GM06990 (cell line): ENCODE measurements around the gene BICDL1.

Source experiments
- DNase-seq: peaks from one replicate; pipeline ENCODE4 v3.0.0-alpha.2; 2011; ENCODE audit not compliant: insufficient read length; ENCODE audit errors: extremely low read depth
- H3K27me3 ChIP-seq: replicated peaks from 2 replicates; pipeline ENCODE4 v1.6.0; 2011; ENCODE audit warnings: low read length; ENCODE audit not compliant: control insufficient read depth, insufficient read depth
- H3K36me3 ChIP-seq: 2 replicates; pipeline ENCODE4 v1.5.1; 2011; ENCODE audit warnings: low read length; ENCODE audit not compliant: control insufficient read depth, insufficient read depth
- H3K4me3 ChIP-seq: replicated peaks from 2 replicates; pipeline ENCODE4 v1.5.1; 2011; ENCODE audit warnings: low read depth, mild to moderate bottlenecking, control low read depth, low read length
- TF ChIP-seq, protein P1 (sequence below): IDR thresholded peaks from 2 replicates; pipeline ENCODE4 v1.5.1; 2011; ENCODE audit warnings: low read length, control low read depth, mild to moderate bottlenecking, inconsistent platforms; ENCODE audit not compliant: insufficient read depth, poor library complexity, severe bottlenecking

The BICDL1 gene

DNA sequence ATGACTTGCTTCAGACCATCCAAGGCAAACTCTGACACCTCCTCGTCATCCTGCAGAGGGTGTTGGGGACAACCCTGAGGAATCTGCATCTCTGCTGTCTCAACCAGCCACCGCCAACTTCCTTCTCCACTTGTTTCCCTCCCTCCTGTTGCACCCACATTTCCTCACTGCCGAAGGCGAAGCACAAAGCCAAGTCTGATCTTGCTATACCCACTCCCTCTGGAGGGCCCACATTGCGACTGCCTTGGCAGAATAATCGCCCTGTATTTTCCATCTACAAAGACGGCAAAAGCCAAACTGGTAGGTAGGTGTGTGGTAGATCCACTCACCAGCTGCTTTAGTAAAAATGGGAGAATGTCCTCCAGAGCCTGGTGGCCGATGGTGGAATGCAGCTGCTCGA lies 149.3 kb downstream of the BICDL1 start:
- no peaks in the 10 kb centered on the region for H3K27me3 ChIP-seq
- no peak overlapping the region for H3K4me3 ChIP-seq
- TF ChIP-seq, protein P1, sequence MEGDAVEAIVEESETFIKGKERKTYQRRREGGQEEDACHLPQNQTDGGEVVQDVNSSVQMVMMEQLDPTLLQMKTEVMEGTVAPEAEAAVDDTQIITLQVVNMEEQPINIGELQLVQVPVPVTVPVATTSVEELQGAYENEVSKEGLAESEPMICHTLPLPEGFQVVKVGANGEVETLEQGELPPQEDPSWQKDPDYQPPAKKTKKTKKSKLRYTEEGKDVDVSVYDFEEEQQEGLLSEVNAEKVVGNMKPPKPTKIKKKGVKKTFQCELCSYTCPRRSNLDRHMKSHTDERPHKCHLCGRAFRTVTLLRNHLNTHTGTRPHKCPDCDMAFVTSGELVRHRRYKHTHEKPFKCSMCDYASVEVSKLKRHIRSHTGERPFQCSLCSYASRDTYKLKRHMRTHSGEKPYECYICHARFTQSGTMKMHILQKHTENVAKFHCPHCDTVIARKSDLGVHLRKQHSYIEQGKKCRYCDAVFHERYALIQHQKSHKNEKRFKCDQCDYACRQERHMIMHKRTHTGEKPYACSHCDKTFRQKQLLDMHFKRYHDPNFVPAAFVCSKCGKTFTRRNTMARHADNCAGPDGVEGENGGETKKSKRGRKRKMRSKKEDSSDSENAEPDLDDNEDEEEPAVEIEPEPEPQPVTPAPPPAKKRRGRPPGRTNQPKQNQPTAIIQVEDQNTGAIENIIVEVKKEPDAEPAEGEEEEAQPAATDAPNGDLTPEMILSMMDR = no peak
- H3K36me3 ChIP-seq = peaks cover 67% of the 10 kb centered on the region
- no peak for DNase-seq

DNA sequence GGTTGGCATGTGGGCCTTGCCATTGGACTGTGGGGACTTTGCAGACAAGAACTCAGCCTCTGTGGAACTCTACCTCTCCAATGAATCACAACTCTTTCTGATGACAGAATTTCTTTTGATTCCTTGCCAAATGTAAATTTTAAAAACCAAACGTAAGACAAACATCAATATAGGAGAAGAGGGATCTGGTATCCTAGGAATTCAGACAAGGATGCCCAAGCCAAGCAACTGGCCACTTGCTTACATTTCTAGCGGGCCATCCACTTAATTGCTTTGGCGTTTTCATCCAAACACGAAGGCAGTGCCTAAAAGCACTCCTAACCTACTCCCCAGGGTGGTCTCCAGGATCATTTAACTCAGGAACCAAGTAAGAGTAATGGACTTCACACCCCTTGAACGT lies 150.9 kb downstream of the BICDL1 start:
- DNase-seq = no peak
- Histone ChIP-seq H3K27me3 (no peaks in the 10 kb centered on the region), H3K36me3 (peaks cover 64% of the 10 kb centered on the region), H3K4me3 (no peak overlapping the region)
- TF ChIP-seq, protein P1 = no peak

DNA sequence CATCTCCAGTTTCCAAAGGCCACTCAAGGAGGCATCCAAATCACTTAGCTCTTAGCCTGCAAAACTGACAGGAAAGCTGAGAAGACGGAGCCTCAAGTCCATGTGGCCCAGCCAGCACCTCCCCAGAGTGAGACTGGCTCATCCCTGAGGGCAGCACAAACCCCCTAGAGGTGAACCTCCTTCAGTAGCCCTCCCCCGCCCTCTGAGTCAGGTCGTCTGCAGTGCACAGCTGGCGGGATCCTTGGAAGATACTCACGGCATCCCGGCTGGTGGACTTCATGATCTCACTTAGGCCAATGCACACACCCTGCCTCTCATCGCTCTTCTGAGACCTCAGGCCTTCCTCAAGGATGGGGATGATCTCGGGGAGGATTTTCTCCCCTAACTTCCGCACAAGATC lies 151.6 kb downstream of the BICDL1 start:
- no peak overlapping the region for H3K4me3 ChIP-seq
- H3K27me3 ChIP-seq = no peaks in the 10 kb centered on the region
- peaks cover 67% of the 10 kb centered on the region for H3K36me3 ChIP-seq
- TF ChIP-seq, protein P1 = no peak
- no peak for DNase-seq

DNA sequence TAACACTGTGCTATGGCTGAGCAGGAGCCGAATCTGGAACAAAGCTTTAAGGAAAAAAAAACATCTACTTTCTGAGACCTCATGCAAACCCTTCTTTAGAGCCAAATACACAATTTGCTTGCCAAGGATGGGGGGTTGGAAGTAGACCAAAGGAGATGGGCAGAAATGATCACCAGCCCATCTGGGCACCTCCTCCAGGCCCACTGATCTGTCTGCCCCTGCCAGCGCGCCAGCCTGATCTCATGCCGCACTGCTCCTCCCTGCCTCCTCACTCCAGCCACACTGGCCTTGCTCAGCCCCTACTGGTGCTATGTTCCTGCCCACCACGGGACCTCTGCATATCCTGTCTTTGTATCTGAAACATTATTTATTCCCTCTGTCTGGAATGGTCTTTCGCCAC lies 152.3 kb downstream of the BICDL1 start:
- DNase-seq = no peak
- Histone ChIP-seq H3K36me3 (peaks cover 63% of the 10 kb centered on the region), H3K4me3 (no peak overlapping the region), H3K27me3 (no peaks in the 10 kb centered on the region)
- TF ChIP-seq, protein P1 = no peak

DNA sequence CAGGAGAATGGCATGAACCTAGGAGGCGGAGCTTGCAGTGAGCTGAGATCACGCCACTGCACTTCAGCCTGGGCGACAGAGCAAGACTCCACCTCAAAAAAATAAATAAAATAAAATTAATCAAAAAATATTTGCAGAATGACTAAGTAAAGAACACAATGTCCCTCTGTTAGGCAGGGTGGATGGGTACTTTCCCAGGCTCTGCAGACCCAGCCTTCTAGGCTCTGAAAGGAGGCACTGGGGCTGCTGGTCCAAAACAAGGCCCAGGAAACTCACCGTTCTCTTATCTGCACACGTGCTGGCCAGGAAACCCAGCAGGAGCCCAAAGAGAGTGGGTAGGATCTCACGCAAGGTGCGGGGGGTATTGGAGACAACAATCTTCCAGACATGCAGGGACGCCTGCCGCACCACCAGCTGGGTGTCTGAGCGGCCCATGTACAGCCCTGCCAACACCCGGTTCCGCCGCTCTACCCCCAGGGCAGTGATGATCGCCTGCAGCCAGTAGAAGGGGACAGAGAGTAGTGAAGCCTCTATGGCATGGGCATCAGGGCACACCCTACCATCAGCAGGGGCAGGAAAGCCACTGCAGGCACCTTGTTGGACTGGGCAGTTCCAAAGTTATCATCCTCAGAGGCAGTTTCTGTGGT lies 153.3 kb downstream of the BICDL1 start:
- H3K36me3 ChIP-seq = peaks cover 60% of the 10 kb centered on the region
- H3K4me3 ChIP-seq = no peak overlapping the region
- TF ChIP-seq, protein P1 = no peak
- DNase-seq = no peak
- no peaks in the 10 kb centered on the region for H3K27me3 ChIP-seq
